HG02973 (cell line): ENCODE data around the gene KRT12.

Experiments
- ATAC-seq: cut with Tn5 transposase; IDR thresholded peaks from one replicate; pipeline ENCODE4 v1.9.1; 2021; ENCODE audit warnings: moderate library complexity; ENCODE audit not compliant: unreplicated experiment

KRT12 gene

GRCh38 chr17:40866838-40867237 is at the start of gene KRT12:
TSS of gene KRT12 (minus strand) at chr17:40867223. CDS start at chr17:40867186, 37 bp downstream.
- ATAC-seq: no peak

- no peak for ATAC-seq
These were observed 49.3 kb upstream of the KRT12 start for GRCh38 chr17:40916366-40916765.

- ATAC-seq: no peak
These were observed 48.8 kb upstream of the KRT12 start for GRCh38 chr17:40915721-40916256.

GRCh38 chr17:40915199-40915661 is 48.2 kb upstream of the KRT12 start:
- no peak for ATAC-seq

- ATAC-seq: no peak
These were observed 47.2 kb upstream of the KRT12 start for GRCh38 chr17:40914075-40914855.

- no peak for ATAC-seq
These were observed 45.6 kb upstream of the KRT12 start for GRCh38 chr17:40912486-40913210.

GRCh38 chr17:40910441-40910841 is 43.4 kb upstream of the KRT12 start:
- no peak for ATAC-seq

- no peak for ATAC-seq
These were observed 42.7 kb upstream of the KRT12 start for GRCh38 chr17:40909755-40910154.

GRCh38 chr17:40909351-40909750 is 42.3 kb upstream of the KRT12 start:
- no peak for ATAC-seq

- ATAC-seq: no peak
These were observed 39.6 kb upstream of the KRT12 start for GRCh38 chr17:40906613-40907012.

- no peak for ATAC-seq
These were observed 38.3 kb upstream of the KRT12 start for GRCh38 chr17:40905370-40905769.

- ATAC-seq: no peak
These were observed 36.3 kb upstream of the KRT12 start for GRCh38 chr17:40903129-40903847.

GRCh38 chr17:40902498-40902897 is 35.5 kb upstream of the KRT12 start:
- no peak for ATAC-seq

- no peak for ATAC-seq
These were observed 35.0 kb upstream of the KRT12 start for GRCh38 chr17:40901981-40902474.

- no peak for ATAC-seq
These were observed 33.9 kb upstream of the KRT12 start for GRCh38 chr17:40900809-40901356.

GRCh38 chr17:40896916-40897455 is 30.0 kb upstream of the KRT12 start:
- ATAC-seq: no peak

- ATAC-seq: no peak
These were observed 28.2 kb upstream of the KRT12 start for GRCh38 chr17:40895106-40895730.

GRCh38 chr17:40888196-40888720 is 21.2 kb upstream of the KRT12 start:
- no peak for ATAC-seq

GRCh38 chr17:40886090-40886489 is 19.1 kb upstream of the KRT12 start:
- ATAC-seq: no peak
